ENCODE data around the gene CNP. TPM values are rescaled to one million over a fixed set of nuclear protein-coding genes. Genes with fewer than 3 reads are reported as not detected.

CNP gene
- total RNA-seq, 1 donor from 2014 or later = 78.5 TPM

DNA sequence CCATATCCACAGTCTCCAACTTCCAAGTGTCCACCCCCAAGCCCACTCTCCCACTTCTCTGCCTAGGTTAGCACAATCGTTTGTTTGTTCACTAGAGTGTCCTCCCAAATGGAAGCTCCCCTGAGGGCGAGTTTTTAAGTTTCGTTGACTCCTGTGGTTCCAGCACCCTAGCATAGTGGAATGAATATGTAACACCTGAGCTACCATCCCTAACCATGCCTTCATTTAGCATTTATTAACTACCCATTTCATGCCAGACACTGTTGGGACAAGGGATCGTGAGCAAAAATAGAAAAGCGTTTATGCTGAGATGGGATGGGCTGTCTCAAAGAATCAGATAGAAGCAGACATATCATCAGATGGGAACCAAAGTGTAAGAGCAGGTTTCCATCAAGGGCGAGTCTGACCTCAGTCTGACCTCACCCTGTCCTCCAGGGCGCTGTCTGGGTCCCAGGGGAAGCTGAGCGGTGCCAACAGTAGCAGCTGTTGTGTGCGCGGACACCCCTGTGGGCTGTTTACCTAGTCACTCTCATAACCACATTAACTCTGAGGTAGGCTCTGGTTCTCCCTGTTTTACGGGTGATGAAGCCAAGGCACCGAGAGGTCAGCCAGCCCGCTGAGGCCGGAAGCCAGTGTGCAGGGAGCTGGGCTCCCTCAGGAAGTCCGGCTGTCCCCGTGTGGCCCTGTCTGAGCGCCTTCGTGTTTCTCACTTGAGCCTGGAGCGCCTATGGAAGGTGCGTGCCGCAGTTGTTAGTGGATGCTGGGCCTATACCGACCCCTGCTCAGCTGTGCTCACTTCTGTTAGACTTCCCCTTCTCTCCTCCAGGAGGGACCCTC is 6.2 kb downstream of the CNP start:
- peak; percentile 88 for DNase-seq (ENCODE audit: low read depth)

DNA sequence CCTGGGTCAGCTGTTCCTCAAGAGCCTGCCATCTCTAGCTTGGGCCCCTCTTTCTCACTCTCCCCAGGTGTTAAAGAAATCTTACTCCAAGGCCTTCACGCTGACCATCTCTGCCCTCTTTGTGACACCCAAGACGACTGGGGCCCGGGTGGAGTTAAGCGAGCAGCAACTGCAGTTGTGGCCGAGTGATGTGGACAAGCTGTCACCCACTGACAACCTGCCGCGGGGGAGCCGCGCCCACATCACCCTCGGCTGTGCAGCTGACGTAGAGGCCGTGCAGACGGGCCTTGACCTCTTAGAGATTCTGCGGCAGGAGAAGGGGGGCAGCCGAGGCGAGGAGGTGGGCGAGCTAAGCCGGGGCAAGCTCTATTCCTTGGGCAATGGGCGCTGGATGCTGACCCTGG is 6.8 kb downstream of the CNP start:
- DNase-seq (ENCODE audit: low read depth) = no peak

DNA sequence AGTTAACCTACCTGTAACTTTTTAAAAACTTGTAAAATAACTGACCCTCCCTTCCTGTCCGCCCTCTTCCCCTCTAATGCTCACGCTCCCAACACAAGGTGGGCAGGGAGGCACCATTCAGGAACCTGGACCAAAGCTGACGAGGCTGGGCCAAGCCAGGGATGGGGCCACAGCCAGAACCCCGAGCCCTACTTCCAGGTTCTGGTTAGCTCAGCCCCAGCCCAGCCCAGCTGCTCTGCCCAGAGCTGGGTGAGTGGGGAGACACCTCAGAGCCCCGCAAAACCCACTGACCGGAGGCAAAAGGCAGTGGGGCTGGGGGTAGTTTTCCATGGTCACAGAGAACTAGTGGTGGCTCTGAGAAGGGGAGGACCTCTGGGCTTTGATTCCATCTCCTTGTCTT is 7.4 kb downstream of the CNP start:
- DNase-seq (ENCODE audit: low read depth) = no peak

DNA sequence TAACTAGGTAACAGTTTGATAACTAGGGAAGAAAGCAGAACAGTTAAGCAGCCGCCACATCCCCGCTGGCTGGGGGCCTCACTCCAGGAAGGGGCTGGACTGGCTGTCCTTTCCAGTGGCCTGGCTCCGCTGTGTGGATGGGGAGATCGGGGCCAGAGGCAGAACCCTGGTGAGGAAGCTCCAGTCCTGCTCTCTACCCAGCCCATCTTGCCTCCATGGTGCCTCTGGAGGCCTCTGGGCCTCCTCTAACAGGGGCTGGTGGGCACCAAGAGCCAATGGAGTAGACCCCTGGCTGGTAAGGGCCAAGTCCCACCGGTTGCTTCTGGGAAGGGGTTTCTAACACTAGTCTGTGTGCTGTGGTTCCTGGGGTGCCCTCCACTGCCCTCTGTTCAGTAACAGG is 8.1 kb downstream of the CNP start:
- DNase-seq (ENCODE audit: low read depth) = no peak

DNA sequence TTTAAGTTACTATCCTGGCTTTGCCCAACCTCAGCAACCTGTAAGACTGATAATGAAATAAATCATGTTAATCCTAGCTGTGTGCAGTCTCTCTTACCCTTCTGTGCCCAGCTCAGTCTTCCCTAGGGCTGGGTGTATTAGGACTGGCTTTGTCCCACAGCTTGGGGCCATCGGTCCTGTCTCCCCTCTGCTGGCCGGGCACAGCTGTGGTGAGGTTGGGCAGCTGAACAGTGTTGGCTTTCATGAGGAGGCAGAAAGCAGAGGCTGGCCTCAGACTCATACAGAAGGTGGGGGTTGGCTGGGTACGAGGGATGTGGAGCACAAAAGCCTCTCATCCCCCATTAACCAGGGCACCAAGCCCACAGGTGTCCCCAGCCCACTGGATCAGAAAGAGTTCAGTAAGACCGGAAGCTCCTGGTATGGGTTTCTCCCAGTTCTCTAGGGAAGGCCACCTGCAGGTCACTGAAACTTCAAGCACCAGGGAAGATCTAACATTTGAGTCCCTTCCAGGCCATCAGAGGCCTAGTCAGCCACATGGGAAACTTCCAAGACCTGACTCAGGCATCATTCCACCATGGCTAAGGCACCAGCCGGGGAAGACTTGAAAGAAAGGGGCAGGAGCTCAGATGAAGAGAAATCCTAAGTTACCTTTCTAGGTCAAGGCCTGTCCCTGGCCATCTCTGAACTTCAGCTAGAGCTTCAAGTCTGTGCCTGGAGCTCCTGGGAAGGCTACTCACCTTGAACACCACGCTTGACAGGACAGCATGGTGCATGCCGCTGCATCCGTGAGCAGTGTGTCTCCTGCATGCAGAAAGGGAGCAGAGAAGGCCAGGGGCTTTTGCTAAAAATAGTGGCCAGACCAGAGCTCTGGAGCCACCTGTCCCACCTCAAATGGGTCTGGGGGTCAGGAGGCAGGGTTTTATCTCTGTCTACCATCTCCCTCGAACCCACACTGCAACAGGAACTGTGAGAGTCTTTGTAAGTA is 8.8 kb downstream of the CNP start:
- no peak for DNase-seq (ENCODE audit: low read depth)

DNA sequence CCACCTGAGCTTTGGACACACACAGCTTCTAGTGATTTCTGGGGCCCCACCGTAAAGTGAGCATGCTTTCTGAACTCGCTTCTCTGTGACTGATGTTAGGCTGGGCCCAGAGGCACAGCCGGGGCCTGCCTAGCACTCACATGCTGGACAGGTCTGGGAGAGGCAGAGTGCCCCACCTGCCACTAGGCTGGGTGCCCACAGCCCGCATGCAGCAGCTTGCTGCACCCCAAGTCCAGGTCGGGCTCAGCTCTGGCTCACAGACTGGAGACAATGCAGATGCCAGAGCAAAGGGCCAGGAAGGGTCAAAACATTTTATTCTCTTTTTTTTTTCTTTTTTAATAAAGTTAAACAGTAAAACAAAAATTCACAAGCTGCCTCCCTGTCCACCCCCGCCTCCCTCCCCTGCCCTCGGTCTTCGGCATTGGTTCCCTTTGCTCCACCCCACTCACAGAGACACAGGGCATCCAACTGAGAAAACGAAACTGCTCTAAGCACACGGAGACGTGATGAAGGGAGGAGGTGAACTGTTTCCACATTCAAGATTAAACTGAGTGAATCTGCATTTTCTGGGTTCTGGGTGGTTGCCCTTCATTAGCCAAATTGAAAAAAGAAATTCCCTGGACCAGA is 9.7 kb downstream of the CNP start:
- DNase-seq (ENCODE audit: low read depth) = peak; percentile 30

DNA sequence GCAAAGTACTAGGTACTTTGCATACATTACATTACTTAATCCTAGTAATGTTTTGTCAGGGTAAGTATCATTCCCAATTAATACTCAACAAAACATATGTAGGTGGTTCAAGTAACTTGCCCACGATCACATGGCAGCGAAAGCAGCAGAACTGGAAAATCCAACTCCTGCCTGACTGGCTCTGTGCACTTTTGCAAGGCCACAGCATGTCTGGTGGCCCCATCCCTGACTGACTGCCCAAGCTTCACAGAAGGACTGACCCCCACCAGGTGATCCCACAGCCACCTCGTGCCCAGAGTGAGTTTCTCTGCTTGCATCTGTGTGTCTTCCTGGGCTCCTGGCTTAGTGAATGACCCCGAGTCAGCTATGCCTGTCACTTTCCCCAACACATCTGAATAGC is 11.4 kb downstream of the CNP start:
- no peak for DNase-seq (ENCODE audit: low read depth)

DNA sequence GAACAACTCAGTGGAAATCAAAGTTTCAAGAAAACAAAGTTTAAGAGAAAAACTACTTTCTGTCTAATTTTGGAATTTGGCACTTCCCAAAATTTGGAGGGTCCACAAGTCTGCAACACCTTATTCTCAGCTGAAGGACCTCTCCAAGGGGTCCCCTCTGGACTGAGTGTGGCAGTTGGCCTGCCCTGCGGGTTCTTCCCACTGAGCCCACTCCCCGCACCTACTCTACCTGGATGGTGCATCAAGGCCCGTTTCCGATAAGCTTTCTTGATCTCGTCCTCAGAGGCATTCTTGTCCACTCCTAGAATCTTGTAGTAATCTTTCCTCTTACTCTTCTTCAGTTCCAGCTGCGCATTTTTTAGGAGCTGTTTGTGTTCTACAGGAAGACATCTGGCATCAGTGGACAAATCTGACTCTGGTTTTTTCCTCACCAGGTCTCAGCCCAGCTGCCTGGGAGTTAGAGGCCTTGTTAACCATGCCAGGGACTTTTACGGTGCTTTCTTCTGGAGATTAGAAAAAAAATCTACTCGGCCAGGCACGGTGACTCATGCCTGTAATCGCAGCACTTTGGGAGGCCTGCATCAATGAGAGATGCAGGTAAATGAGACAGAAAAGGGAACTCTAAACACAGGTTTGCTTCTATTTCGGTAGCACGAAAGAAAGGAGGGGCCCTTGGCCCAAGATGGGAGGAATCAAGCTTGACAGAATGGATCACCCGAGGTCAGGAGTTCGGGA is 15.6 kb downstream of the CNP start:
- DNase-seq (ENCODE audit: low read depth) = peak; percentile 62

DNA sequence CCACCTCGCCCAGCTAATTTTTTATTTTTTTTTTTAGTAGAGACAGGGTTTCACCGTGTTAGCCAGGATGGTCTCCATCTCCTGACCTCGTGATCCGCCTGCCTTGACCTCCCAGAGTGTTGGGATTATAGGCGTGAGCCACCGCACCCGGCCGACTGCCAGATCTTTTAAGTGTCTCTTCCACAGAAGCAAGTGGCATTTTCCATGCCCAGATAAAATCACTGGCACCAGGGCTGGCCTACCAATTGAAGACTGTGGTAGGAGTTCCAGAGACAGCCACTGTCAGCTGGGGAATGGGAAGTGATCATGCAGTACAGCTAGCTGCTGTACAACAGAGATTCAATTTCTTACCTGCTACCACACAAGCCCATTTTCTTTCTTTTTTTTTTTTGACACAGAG is 17.9 kb downstream of the CNP start:
- DNase-seq (ENCODE audit: low read depth) = no peak

DNA sequence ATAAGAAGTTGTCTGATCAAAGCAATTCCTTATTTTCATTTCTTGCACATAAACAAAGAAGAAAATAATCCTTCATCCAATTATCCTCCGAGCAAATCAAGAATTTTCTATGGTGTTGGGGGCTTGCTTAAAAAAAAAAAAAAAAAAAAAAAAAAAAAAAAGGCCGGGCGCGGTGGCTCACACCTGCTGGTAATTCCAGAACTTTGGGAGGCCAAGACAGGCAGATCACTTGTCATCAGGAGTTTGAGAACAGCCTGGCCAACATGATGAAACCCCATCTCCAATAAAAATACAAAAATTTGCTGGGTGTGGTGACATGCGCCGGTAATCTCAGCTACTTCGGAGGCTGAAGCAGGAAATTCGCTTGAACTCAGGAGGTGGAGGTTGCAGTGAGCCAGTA is 19.3 kb downstream of the CNP start:
- no peak for DNase-seq (ENCODE audit: low read depth)

DNA sequence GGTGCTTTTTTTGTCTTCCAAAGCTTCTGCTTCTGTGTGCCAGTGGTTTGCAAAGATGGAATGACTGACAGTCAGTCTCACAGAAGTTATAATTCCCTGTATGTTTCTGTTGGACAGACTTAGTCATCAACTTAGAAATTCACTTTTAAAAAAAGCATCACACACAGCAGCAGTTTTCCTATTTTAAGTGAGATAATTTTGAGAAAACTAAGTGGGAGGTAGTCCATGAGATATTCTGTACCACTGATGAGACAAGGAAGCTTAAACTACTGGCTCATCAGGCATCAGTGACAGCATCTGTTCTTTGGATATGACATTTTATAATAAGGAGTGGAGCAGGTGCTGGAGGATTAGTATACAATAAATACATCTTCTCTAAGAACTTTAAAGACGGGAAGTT is 20.0 kb downstream of the CNP start:
- no peak for DNase-seq (ENCODE audit: low read depth)

DNA sequence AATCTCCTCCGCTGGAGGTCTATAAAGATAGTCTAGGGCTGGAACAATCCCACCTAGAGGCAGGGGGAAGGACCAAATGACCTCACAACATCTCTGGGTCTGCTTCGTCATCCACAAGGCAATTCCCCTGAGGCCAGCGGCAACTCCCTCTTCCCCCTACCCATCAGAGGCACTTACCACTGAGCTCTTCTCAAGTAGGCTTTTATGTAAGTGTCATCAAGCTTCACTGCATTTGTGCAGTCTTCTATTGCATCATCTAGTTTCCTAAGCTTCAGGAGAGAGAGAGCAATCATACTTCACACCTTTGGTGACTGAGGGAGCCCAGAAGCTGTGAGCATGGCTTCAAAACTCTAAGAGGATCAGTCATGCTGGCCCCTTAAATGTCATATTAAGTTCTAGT is 21.0 kb downstream of the CNP start:
- peak; percentile 40 for DNase-seq (ENCODE audit: low read depth)

DNA sequence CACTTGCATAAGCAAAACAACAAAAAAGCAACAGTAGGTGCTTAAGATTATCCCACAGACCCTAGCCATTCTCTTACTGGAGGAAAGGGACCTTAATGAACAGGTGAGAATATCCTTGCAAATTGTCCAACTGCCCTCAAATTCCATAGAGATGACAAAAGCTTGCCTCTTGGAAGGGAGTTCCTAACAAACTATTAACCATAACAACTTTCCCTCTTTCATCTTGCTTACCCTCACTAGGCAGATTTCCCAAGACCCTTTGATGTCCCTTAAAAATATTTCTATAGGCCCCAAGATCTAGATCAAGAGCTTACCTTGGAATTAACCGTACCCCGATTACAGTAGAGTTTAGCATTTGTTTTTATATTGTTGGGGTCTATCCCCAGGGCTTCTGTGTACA is 21.8 kb downstream of the CNP start:
- no peak for DNase-seq (ENCODE audit: low read depth)

DNA sequence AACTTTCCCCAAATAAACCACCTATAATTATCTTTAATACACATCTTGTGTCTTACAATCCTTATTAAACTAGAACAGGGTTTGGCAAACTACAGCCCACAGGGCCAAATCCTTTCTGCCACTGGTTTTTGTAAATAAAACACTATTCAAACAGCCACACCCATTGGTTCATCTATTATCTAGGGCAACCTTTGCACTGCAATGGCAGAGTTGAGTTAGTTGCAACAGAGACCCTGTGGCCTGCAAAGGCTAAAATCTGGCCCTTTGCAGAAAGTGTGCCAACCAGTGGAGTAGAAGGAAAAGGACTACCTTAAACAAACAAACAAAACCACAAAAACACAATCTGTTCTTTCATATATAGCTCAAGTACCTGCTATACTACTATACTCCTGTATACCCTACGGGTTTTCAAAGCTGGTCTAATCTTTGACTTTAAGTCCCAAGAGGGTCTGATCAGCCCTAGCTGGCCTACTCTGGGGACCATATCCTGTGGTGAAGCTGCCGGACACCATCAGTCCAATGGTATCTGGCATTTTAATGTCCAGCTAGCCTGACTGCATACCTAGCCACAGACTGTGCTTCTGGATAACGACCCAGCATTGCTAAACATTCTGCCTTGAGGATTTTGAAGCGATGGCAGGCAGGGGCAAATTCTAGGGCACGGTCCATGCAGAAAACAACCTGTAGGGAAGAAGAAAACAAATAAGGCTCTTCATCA is 23.3 kb downstream of the CNP start:
- no peak for DNase-seq (ENCODE audit: low read depth)

DNA sequence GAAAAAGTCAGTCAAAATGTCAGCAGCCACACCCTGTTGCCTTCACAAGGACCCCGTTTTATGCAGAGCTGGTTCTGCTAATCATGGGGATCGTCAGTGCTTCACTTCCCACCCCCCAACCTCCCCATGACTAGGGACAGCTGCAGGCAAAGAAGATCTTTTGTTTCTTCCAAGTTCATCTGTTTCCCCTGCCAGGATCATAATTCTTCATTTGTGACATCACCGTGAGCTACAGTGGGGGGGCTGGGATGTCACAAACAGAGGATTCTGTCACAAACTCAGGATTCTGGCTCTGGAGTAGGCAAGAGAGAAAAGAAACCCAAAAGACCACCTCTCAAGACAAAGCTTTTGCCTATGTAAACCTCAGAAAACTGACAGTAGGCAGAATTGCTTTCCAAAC is 26.0 kb downstream of the CNP start:
- no peak for DNase-seq (ENCODE audit: low read depth)

DNA sequence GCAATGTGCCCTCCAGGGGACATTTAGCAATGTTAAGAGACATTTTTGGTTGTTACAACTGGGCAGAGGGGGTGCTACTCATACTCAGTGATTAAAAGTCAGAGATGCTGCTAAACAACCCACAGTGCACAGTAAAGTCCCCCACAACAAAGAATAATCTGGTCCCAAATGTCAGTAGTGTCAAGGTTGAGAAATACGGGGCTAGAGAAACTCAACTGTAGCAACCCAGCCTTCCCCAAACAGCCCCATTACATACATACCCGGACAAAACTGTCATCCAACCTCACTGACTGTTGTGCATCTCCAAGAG is 30.2 kb downstream of the CNP start:
- no peak for DNase-seq (ENCODE audit: low read depth)

DNA sequence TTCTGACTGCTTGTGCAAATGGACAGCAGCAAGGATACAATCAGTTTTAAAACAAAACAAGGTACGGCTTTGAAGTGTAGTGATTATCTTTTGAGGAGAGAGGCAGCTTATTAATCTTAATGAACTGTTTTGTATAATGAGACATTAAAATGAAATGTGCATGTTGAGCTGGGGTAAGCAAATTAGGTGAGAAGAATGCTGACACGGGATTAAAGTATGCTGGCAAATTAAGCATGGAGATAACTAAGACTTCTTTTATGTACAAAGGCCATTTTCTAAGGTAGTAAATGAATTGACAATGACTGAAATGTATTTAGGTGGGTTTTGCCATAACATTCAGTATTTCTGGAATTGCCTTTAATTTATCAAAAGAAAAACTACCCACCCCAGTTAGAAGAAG is 31.9 kb downstream of the CNP start:
- DNase-seq (ENCODE audit: low read depth) = no peak

DNA sequence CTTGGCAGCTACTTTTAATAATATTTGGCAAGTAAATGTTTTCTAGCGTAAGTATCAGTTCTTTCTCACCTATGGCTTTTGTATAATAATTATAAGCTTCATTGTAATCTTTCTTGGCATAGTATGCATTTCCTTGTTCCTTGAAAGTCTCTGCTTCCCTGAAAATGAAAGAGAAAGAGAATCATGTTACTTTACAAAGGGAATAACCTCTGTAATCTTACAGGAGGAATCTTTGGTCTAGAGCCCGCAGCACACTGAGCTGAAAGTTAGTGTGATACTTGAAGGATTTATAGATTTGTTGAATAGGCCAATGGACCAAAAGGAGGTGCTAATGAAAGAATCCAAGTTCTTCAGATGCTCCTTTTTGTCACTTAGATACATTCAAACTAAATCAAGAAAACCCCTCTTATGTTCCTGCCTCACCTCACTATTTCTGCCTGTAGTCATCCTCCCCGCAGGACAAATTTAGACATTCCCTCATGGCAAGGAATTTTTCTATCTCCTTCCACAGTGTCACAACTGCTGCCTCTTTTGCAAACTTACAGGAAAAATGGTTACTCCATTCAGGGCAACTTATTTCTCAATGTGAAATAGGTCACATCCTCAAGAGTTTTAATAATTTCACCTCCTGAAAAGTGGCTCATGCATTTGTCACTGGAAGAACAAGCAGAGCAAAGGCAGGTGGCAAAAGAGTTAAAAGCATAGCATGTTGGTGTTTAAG is 34.0 kb downstream of the CNP start:
- no peak for DNase-seq (ENCODE audit: low read depth)

DNA sequence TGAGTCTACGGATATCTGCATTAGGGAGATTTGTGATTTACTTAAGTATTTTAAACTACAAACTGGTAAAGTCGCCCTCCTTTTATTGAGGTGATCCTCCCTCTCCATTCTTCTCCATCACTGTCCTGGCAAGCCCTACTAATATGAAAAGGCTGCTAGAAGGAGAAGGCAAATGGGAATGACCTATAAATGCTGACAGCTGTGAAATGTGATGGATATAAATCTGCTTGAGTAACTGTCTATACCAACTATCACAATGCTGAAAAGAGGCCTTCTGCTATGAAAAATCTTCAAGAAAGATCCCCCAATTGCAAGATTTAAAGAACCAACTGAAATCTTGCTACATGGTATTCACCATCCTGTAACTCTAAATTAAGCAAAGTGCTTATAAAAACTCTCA is 35.1 kb downstream of the CNP start:
- DNase-seq (ENCODE audit: low read depth) = no peak

DNA sequence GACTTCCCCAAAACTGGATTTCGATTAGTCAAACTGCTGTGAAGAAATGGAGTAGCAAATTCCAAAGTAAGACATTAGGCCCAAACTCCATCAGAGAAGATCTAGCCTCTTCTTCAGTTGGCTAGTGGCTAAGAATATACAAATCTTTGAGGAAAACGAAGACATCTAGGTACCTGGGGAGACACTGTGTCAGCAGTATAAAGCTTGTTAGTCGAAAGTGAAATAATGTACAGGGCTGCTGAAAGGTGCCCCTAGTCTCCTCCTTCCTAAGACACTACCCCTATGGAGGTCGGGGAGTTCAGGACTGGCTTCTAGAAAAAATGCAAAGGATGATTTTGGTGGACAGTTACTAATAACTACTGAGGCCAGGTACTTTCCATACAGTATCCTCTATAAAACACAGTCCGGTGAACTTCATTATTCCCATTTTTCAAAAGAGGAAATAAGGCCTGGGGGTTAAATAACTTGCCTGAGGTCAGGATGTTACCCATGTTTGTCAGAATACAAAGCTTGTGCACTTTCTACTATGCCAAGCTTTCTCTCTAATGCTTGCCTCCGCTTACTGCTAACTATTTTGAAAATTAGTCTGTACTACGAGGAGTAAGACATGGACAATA is 35.7 kb downstream of the CNP start:
- no peak for DNase-seq (ENCODE audit: low read depth)

All from renal cortical epithelial cell (primary cell).